ENCODE measurements around the gene PHACTR1.

GRCh38 chr6:12963567-12963966 is 247.0 kb downstream of the PHACTR1 start:
- TF ChIP-seq PPARA (CRISPR knock-in tag; IDR thresholded peaks at IDR 0.05; ENCODE audit: borderline replicate concordance) (no peak), TOX (CRISPR knock-in tag; IDR thresholded peaks at IDR 0.05; ENCODE audit: borderline replicate concordance) (no peak), ZNF565 (CRISPR knock-in tag; conservative IDR thresholded peaks at IDR 0.05; ENCODE audit: low read depth) (no peak), CREB5 (CRISPR knock-in tag; IDR thresholded peaks at IDR 0.05; ENCODE audit: low read depth) (no peak), SNAI2 (CRISPR knock-in tag; IDR thresholded peaks at IDR 0.05) (no peak), RARB (CRISPR knock-in tag; IDR thresholded peaks at IDR 0.05) (no peak), ZFP3 (CRISPR knock-in tag; IDR thresholded peaks at IDR 0.05) (no peak), ZC3H10 (CRISPR knock-in tag; IDR thresholded peaks at IDR 0.05) (no peak), ARNTL (CRISPR knock-in tag; IDR thresholded peaks at IDR 0.05; ENCODE audit: borderline replicate concordance, low read depth) (no peak), GLIS3 (CRISPR knock-in tag; IDR thresholded peaks at IDR 0.05) (no peak), ISL1 (CRISPR knock-in tag; IDR thresholded peaks at IDR 0.05) (no peak)
- TF ChIP-seq, protein P1, sequence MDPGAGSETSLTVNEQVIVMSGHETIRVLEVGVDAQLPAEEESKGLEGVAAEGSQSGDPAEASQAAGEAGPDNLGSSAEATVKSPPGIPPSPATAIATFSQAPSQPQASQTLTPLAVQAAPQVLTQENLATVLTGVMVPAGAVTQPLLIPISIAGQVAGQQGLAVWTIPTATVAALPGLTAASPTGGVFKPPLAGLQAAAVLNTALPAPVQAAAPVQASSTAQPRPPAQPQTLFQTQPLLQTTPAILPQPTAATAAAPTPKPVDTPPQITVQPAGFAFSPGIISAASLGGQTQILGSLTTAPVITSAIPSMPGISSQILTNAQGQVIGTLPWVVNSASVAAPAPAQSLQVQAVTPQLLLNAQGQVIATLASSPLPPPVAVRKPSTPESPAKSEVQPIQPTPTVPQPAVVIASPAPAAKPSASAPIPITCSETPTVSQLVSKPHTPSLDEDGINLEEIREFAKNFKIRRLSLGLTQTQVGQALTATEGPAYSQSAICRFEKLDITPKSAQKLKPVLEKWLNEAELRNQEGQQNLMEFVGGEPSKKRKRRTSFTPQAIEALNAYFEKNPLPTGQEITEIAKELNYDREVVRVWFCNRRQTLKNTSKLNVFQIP (CRISPR knock-in tag; IDR thresholded peaks at IDR 0.05; ENCODE audit: borderline replicate concordance, low read depth) = no peak
- TF ChIP-seq, protein P2, sequence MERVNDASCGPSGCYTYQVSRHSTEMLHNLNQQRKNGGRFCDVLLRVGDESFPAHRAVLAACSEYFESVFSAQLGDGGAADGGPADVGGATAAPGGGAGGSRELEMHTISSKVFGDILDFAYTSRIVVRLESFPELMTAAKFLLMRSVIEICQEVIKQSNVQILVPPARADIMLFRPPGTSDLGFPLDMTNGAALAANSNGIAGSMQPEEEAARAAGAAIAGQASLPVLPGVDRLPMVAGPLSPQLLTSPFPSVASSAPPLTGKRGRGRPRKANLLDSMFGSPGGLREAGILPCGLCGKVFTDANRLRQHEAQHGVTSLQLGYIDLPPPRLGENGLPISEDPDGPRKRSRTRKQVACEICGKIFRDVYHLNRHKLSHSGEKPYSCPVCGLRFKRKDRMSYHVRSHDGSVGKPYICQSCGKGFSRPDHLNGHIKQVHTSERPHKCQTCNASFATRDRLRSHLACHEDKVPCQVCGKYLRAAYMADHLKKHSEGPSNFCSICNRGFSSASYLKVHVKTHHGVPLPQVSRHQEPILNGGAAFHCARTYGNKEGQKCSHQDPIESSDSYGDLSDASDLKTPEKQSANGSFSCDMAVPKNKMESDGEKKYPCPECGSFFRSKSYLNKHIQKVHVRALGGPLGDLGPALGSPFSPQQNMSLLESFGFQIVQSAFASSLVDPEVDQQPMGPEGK (CRISPR knock-in tag; IDR thresholded peaks at IDR 0.05; ENCODE audit: borderline replicate concordance) = no peak

Measured in SK-N-SH treated with all-trans-retinoic acid at 6 μM for 48 hours (cell line).